ENCODE data around the gene IGF1R. TPM values are rescaled to one million over a fixed set of nuclear protein-coding genes. Genes with fewer than 3 reads are reported as not detected.

Gene IGF1R
- total and polyA plus RNA-seq, 2 of the 8 experiments (the other 6 are each of a cell fraction or from before 2014, with no cell fraction given): 32.9 to 109 TPM

GRCh38 chr15:98855067-98855814, 206.9 kb downstream of the IGF1R start (continued):
- TF ChIP-seq EGR1 (IDR thresholded peaks at IDR 0.05; ENCODE audit: borderline replicate concordance, low read depth, low read length) (no peak), ZNF274 (IDR thresholded peaks at IDR 0.05; ENCODE audit: borderline replicate concordance, extremely low read depth, low read length) (no peak), CHD7 (IDR thresholded peaks at IDR 0.05; ENCODE audit: insufficient replicate concordance, low read length) (no peak), RXRA (IDR thresholded peaks at IDR 0.05; ENCODE audit: insufficient read depth, low read depth, low read length) (no peak), FOSL1 (IDR thresholded peaks at IDR 0.05; ENCODE audit: insufficient read depth, low read depth, low read length) (no peak), CBX5 (IDR thresholded peaks at IDR 0.05; ENCODE audit: low read depth, low read length) (no peak), CHD1 (IDR thresholded peaks at IDR 0.05; ENCODE audit: low read depth, low read length) (no peak), EP300 (IDR thresholded peaks at IDR 0.05; ENCODE audit: borderline replicate concordance in 1 of 2, low read depth in 2 of 2, low read length in 2 of 2) (no peak), SUZ12 (IDR thresholded peaks at IDR 0.05; ENCODE audit: low read length) (no peak), CTBP2 (IDR thresholded peaks at IDR 0.05; ENCODE audit: borderline replicate concordance, insufficient read depth, insufficient read length, low read length) (no peak)
